ENCODE data around the gene OR2A1.
"Not testable (repeated sequence)": the region's sequence is repeated elsewhere in the genome, so short reads cannot be mapped to it uniquely, and the experiment has no call there.

Gene OR2A1

DNA sequence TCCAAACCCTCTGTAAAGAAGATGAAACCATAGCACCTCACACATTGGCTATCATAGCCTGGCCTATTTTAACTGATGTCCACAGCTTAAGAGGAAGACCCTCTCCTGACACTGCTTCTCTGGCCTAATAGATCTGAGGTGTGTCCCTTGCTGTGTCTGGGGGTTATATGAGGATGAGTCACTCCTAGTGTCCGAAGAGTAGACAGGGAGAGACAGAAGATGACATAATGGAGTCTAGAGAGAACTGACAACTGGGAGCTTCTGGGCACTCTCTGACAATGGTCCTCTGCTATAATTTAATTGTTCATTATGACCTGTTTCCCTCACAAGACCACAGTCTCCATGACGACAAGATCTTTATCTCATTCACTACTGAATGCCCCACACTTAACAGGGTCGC, 49.8 kb downstream of the OR2A1 start:
- H3K9me3 Mint-ChIP-seq (ENCODE audit: low read depth); H3K4me1 Mint-ChIP-seq (ENCODE audit: low read depth); H3K4me3 Mint-ChIP-seq; H3K36me3 Mint-ChIP-seq; H3K27ac Mint-ChIP-seq; H3K27me3 Mint-ChIP-seq: not testable (repeated sequence)

DNA sequence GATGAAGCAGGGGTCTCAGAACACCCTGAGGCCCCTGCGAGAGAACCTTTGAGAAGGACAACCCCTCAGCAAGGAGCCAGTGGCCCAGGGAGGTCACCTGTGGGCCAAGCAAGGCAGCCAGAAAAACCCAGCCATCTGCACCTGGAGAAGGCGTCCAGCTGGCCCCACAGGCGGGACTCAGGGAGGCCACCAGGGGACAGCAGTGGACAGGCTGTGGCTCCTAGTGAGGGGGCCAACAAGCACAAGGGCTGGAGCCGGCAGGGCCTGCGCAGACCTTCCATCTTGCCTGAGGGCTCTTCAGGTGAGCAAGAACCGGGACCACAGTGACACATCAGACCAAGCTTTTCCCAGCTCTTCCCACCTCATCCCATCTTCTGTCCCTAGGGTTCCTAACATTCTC, 53.3 kb downstream of the OR2A1 start:
- H3K4me1 Mint-ChIP-seq (ENCODE audit: low read depth); H3K36me3 Mint-ChIP-seq; H3K9me3 Mint-ChIP-seq (ENCODE audit: low read depth); H3K27me3 Mint-ChIP-seq; H3K4me3 Mint-ChIP-seq; H3K27ac Mint-ChIP-seq: not testable (repeated sequence)

DNA sequence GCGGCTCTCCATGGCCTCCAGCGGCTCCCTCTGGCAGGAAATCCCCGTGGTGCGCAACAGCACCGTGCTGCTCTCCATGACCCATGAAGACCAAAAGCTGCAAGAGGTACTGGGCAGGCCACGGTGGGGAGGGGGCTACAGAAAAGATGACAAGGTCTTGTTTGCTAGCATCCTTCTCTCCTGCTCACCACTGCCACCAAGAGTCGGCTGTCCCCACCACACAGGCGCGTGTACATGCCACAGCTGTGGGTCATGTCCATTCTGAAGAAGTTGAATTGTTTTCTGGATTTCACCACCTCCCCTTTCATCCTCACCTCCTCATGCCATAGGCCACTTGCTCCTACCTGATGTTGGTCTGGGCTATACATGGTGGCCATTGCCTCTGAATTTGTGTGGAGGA, 55.0 kb downstream of the OR2A1 start:
- not testable (repeated sequence) for H3K36me3 Mint-ChIP-seq; H3K4me3 Mint-ChIP-seq; H3K9me3 Mint-ChIP-seq (ENCODE audit: low read depth); H3K27ac Mint-ChIP-seq; H3K4me1 Mint-ChIP-seq (ENCODE audit: low read depth); H3K27me3 Mint-ChIP-seq

DNA sequence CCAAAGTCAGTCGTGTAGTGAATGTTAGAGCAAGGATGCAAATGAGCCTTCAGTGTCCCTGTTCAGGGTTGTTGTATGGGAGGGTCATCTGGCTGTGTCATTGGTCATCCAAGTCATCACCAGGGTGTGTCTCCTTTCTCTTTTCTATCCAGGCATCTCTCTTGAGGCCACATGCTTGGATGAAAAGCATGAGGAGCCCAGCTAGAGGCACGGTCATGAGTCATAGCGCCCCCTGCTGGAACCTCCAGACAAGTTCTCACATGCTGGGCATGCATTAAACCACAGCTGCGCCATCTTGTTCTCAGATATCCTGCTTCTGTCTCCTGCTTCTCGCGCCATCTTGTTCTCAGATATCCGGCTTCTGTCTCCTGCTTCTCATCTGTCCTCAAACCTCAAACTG, 57.0 kb downstream of the OR2A1 start:
- H3K4me1 Mint-ChIP-seq (ENCODE audit: low read depth); H3K27ac Mint-ChIP-seq; H3K9me3 Mint-ChIP-seq (ENCODE audit: low read depth); H3K4me3 Mint-ChIP-seq; H3K27me3 Mint-ChIP-seq; H3K36me3 Mint-ChIP-seq: not testable (repeated sequence)

Measured in activated naive CD8-positive, alpha-beta T cell (primary cell).